ENCODE results near the gene MPRIP.

Gene MPRIP

DNA sequence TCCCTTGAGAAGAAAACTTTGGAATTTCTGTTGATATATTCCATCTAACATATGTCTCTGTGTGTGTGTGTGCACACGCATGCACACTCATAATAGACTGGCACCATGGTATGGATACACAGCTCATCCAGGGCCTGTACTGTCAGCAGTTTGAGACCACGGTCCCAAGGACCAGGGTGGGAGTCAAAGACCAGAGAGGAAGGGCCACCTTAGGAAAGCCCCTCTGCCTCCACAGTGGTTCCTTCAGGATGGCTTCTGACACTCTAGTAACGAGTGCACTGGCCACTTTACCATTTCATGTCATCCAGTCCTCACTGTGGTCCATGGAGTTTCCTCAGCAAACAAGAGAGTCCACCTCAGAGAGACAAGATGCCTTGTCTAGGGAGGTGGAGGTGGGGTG lies 82.1 kb downstream of the MPRIP start:
- TF ChIP-seq, protein P1, sequence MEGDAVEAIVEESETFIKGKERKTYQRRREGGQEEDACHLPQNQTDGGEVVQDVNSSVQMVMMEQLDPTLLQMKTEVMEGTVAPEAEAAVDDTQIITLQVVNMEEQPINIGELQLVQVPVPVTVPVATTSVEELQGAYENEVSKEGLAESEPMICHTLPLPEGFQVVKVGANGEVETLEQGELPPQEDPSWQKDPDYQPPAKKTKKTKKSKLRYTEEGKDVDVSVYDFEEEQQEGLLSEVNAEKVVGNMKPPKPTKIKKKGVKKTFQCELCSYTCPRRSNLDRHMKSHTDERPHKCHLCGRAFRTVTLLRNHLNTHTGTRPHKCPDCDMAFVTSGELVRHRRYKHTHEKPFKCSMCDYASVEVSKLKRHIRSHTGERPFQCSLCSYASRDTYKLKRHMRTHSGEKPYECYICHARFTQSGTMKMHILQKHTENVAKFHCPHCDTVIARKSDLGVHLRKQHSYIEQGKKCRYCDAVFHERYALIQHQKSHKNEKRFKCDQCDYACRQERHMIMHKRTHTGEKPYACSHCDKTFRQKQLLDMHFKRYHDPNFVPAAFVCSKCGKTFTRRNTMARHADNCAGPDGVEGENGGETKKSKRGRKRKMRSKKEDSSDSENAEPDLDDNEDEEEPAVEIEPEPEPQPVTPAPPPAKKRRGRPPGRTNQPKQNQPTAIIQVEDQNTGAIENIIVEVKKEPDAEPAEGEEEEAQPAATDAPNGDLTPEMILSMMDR (IDR thresholded peaks at IDR 0.05; ENCODE audit: borderline replicate concordance, insufficient read depth, low read depth, low read length), result no peak
- no peak overlapping the region for H3K4me3 ChIP-seq (ENCODE audit: low read depth, low read length)

DNA sequence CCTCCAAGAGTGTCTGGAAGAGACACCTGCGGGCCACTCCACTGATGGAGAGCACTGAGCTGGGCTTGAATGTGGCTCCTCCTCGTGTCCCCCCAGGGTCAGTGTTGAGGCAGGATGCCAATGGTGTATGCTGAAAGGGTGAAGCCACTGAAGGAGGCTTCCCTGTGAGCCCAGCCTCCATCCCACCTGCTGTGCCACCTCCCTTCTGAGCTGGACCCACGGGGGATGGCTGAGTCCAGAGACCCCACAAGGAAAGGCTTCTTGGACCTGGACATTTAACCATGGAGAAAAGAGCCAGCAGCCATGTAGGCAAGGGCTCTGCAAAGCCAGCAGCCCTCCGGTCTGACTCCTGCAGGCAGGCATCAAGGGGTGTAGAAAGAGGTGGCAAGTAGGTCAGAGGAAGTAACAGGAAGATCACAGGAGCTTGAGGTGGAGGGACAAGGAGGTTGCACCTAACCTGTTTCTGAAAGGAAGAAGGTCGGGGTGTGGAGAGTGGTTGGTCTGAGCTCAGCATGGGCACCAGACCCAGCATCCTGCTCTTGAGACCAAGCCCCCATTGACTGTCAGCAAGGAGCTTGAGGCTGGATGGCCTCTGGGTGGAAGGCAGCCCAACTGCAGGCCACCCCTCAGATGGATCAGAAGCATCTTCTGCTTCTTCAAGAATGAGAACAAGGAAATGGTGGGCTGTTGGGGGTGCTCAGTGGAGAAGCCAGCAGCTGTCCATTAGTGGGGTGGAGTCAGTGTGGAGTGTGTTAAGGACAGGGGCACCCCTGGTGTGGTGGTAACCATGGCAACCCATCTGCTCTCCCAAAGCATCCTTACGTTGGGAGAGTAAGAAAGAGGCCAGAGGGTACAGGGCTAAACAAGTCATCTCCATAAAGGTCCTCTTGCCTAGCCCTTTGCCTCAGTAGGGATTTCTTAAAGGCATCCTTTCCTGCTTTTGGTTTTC lies 83.2 kb downstream of the MPRIP start:
- no peak overlapping the region for H3K4me3 ChIP-seq (ENCODE audit: low read depth, low read length)
- TF ChIP-seq, protein P1 (IDR thresholded peaks at IDR 0.05; ENCODE audit: borderline replicate concordance, insufficient read depth, low read depth, low read length), result no peak

DNA sequence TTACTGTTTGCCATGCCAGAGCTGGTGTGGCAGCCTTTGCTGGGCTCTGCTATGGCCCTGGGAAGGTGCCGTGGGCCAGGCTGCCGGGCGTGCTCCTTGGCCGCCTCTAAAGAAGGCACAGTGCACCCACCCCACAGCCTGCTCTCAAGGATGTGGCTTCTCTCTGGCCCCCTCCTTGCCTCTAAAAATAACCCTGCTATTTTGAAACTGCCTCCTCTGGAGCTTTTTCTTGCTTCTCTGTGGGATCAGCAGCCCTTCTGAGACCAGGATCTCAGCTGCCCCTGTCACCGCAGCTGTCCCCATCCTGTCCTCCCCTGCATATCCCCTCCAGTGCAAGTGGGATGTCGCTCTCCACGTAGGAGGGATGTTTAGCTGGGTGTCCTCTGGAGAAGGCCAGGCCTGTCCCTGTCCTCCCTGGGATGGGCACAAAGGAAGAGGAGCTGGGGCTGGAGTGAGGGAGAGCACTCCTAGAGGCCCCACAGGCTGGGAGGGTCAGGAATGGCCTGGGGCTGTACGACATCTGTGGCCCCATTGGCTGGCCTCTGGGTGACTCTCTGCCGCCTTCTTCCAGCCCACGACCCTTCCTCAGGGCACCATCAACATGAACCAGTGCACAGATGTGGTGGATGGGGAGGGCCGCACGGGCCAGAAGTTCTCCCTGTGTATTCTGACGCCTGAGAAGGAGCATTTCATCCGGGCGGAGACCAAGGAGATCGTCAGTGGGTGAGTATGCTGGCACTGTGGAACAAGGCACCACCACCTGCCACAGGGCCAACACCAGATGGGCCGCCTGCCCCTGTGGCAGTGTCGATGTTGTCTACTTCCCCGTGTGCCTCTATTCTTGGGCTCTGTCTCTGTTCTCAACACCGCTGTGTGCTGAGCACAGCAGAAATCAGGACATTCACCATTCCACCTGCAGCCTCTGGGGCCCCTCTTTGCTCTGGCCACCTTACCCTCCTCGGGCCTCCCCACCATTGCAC lies 84.2 kb downstream of the MPRIP start:
- no peak overlapping the region for H3K4me3 ChIP-seq (ENCODE audit: low read depth, low read length)
- TF ChIP-seq, protein P1 (IDR thresholded peaks at IDR 0.05; ENCODE audit: borderline replicate concordance, insufficient read depth, low read depth, low read length), result no peak

DNA sequence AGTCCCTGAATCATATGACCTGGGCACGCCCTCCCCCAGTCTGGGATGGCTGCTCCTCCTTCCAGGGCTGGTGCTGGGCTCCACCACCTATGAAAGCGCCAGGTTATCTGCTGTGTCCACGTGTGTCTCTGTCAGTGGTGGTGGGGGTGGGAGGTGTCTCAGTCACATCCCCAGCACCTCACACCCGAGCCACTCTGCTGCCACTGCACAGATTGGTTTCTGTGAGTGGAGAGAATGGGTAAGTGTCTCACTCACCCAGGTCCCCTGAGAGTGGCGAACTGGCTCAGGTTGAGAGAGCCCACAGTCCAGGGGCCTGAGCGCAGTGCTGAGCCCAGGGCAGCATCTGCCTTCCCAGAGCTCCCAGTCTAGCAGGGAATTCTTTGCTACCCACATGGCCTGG lies 84.9 kb downstream of the MPRIP start:
- TF ChIP-seq, protein P1 (IDR thresholded peaks at IDR 0.05; ENCODE audit: borderline replicate concordance, insufficient read depth, low read depth, low read length), result no peak
- no peak overlapping the region for H3K4me3 ChIP-seq (ENCODE audit: low read depth, low read length)

DNA sequence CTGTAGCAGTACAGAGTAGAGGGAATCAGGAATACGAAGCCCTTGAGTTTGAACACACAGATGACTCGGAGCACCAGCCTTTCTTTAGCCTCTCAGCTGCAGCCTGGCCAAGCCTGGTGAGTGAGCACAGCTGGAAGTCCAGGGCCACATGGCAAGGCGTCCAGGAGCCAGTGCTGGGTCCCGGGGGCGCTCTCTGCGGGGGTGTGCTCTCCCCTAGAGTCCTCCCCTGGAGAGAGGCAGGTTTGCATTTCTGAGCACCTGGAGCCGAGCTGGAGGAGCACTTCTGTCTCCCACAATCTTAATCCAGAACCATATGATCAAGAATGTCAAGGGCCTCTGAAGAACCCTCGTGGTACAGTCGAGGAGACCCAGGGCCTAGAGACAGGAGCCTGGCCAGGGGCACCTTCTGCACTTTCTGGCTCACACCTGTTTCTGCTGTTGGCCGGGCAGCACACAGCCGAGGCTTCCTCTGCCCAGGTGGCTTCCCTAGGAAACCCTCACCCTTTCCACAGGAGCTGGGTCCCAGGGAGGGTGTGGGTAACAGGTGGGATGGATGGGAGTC lies 85.6 kb downstream of the MPRIP start:
- TF ChIP-seq, protein P1 (IDR thresholded peaks at IDR 0.05; ENCODE audit: borderline replicate concordance, insufficient read depth, low read depth, low read length), result no peak
- no peak overlapping the region for H3K4me3 ChIP-seq (ENCODE audit: low read depth, low read length)

DNA sequence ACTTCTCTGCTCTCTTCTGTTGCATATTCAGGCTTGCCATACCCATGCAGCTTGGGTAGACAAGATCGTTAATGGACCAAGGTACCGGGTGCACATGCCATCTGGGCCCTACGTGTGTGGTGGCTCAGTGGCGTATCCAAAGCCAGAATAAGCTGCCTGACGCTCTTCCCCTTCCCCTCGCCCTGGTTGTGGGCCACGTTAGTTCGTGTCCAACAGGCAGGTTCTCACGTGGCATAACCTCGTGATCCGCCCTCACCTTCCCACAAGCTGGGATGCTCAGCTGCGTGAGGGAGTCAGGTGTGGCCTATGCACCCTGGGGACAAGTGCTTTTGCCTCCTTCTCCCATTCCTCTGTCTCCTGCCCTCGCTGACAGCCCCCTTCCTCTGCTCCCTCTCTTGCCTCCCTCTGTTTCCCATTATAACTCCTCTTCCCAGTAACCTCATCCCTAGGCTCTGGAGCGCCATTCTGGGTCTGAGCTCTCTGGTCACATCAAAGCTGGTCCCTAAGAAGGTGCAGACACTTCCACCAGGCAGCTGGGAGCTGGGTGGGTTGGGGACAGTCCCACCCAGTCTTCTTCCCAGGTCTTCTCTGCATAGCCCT lies 86.3 kb downstream of the MPRIP start:
- H3K4me3 ChIP-seq (ENCODE audit: low read depth, low read length), result no peak overlapping the region
- TF ChIP-seq, protein P1 (IDR thresholded peaks at IDR 0.05; ENCODE audit: borderline replicate concordance, insufficient read depth, low read depth, low read length), result no peak
